CD4-positive, alpha-beta T cell treated with Interferon alpha-2 for 1 hour (primary cell): Measurements from ENCODE around the gene PPP6R3.

Source experiments
- DNase-seq, 2 donors: peaks; one replicate each; pipeline ENCODE4 v3.0.0-alpha.2; 2020 to 2022

The PPP6R3 gene

GRCh38 chr11:68655406-68655805 lies 194.9 kb downstream of the PPP6R3 start:
- no peak for DNase-seq

- no peak for DNase-seq
These were observed 195.3 kb downstream of the PPP6R3 start for GRCh38 chr11:68655806-68656205.

GRCh38 chr11:68657021-68657780 lies 196.6 kb downstream of the PPP6R3 start:
- DNase-seq: no peak

- DNase-seq: no peak
These were observed 197.5 kb downstream of the PPP6R3 start for GRCh38 chr11:68658097-68658496.

GRCh38 chr11:68658661-68659060 lies 198.1 kb downstream of the PPP6R3 start:
- DNase-seq: no peak

GRCh38 chr11:68659158-68659921 lies 198.8 kb downstream of the PPP6R3 start:
- no peak for DNase-seq

GRCh38 chr11:68660066-68660810 lies 199.7 kb downstream of the PPP6R3 start:
- DNase-seq: no peak

- DNase-seq: no peak
These were observed 200.5 kb downstream of the PPP6R3 start for GRCh38 chr11:68661014-68661413.

- no peak for DNase-seq
These were observed 201.4 kb downstream of the PPP6R3 start for GRCh38 chr11:68661697-68662603.

GRCh38 chr11:68663482-68664010 lies 203.0 kb downstream of the PPP6R3 start:
- no peak for DNase-seq

GRCh38 chr11:68664141-68664540 lies 203.6 kb downstream of the PPP6R3 start:
- DNase-seq: no peak

GRCh38 chr11:68664906-68665305 lies 204.4 kb downstream of the PPP6R3 start:
- no peak for DNase-seq
